ENCODE data around the gene BPGM.

GRCh38 chr7:134699021-134699818 lies 52.6 kb downstream of the BPGM start:
- TF ChIP-seq CTCF (IDR thresholded peaks at IDR 0.05) (no peak), EZH2 (IDR thresholded peaks at IDR 0.05; ENCODE audit: borderline replicate concordance, insufficient read depth, low read depth, low read length, poor library complexity, severe bottlenecking) (no peak)
